Measurements from ENCODE around the gene TMEM156.
"Not testable (repeated sequence)": the region's sequence is repeated elsewhere in the genome, so short reads cannot be mapped to it uniquely, and the experiment has no call there.

Gene TMEM156

GRCh38 chr4:39026096-39026495 is 6.1 kb downstream of the TMEM156 start:
- Histone ChIP-seq H3K4me1 (ENCODE audit: control insufficient read depth, insufficient read depth, low read length, poor library complexity, severe bottlenecking) (peaks cover 3% of the 10 kb centered on the region), H3K36me3 (ENCODE audit: control insufficient read depth, insufficient read depth, low read length) (no peaks in the 10 kb centered on the region), H3K27ac (ENCODE audit: low read depth, low read length, severe bottlenecking) (no peak overlapping the region), H3K4me3 (ENCODE audit: extremely low read depth, insufficient read depth, low read length, poor library complexity, severe bottlenecking) (no peak overlapping the region), H3K9me3 (ENCODE audit: control insufficient read depth, low read length) (no peaks in the 10 kb centered on the region)

- Histone ChIP-seq H3K4me3 (ENCODE audit: extremely low read depth, insufficient read depth, low read length, poor library complexity, severe bottlenecking) (no peak overlapping the region), H3K4me1 (ENCODE audit: control insufficient read depth, insufficient read depth, low read length, poor library complexity, severe bottlenecking) (peaks cover 3% of the 10 kb centered on the region), H3K36me3 (ENCODE audit: control insufficient read depth, insufficient read depth, low read length) (no peaks in the 10 kb centered on the region), H3K27ac (ENCODE audit: low read depth, low read length, severe bottlenecking) (no peak overlapping the region), H3K9me3 (ENCODE audit: control insufficient read depth, low read length) (no peaks in the 10 kb centered on the region)
- WGBS, 2 experiments (ENCODE audit: insufficient coverage in 2 of 2): 78 to 100% methylated on average over 1 to 2 of the region's 4 CpGs
Measured at GRCh38 chr4:39025552-39026085, 6.6 kb downstream of the TMEM156 start.

- WGBS, 2 experiments (ENCODE audit: insufficient coverage in 2 of 2): 100% methylated on average over 1 of the region's 3 CpGs; no CpG with 5 or more reads in 1 of the 2 experiments
- no peak overlapping the region for H3K4me3 ChIP-seq (ENCODE audit: extremely low read depth, insufficient read depth, low read length, poor library complexity, severe bottlenecking)
- H3K27ac ChIP-seq (ENCODE audit: low read depth, low read length, severe bottlenecking): no peak overlapping the region
- H3K9me3 ChIP-seq (ENCODE audit: control insufficient read depth, low read length): no peaks in the 10 kb centered on the region
- H3K36me3 ChIP-seq (ENCODE audit: control insufficient read depth, insufficient read depth, low read length): no peaks in the 10 kb centered on the region
- H3K4me1 ChIP-seq (ENCODE audit: control insufficient read depth, insufficient read depth, low read length, poor library complexity, severe bottlenecking): peaks cover 3% of the 10 kb centered on the region
Measured at GRCh38 chr4:39024311-39024865, 7.8 kb downstream of the TMEM156 start.

DNA sequence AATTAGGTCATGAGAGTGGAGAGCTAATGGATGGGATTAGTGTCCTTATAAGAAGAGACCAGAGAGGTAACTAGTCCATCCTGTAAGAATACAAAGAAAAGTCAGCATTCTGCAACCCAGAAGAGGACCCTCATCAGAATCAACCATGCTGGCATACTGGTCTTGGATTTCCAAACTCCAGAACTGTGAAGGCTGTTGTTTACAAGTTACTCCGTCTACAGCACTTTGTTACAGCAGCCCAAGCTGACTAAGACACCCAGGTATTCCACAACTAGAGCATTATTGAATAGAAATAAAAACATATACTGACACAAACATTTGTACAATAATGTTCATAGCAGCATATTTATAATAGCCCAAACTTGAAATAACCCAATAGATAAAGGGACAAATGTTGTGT is 9.2 kb downstream of the TMEM156 start:
- no CpG with 5 or more reads among the region's 1 CpG for WGBS, 2 experiments (ENCODE audit: insufficient coverage in 2 of 2)
- Histone ChIP-seq H3K9me3 (ENCODE audit: control insufficient read depth, low read length) (no peaks in the 10 kb centered on the region), H3K4me1 (ENCODE audit: control insufficient read depth, insufficient read depth, low read length, poor library complexity, severe bottlenecking) (peaks cover 3% of the 10 kb centered on the region), H3K36me3 (ENCODE audit: control insufficient read depth, insufficient read depth, low read length) (no peaks in the 10 kb centered on the region), H3K4me3 (ENCODE audit: extremely low read depth, insufficient read depth, low read length, poor library complexity, severe bottlenecking) (no peak overlapping the region), H3K27ac (ENCODE audit: low read depth, low read length, severe bottlenecking) (no peak overlapping the region)

DNA sequence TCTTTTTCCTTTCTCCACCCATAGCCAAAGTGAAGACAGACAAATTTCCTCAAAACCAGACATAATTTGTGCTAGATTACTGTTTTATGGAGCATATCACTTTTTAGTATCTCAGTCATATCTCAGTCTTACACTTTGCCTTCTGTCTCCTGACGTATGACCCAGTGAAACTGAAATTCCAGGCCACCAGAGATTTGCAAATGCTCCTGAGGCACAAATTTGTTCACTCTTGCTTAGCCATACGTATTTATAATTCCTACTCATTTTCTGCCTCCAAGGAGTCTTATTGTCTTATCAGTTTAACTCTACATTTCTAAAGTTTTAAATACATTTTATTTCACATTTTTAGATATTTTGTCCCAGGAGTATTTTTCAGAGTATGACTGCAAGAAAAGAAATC is 10.0 kb downstream of the TMEM156 start:
- Histone ChIP-seq H3K4me3 (ENCODE audit: extremely low read depth, insufficient read depth, low read length, poor library complexity, severe bottlenecking) (no peak overlapping the region), H3K9me3 (ENCODE audit: control insufficient read depth, low read length) (no peaks in the 10 kb centered on the region), H3K4me1 (ENCODE audit: control insufficient read depth, insufficient read depth, low read length, poor library complexity, severe bottlenecking) (peaks cover 3% of the 10 kb centered on the region), H3K36me3 (ENCODE audit: control insufficient read depth, insufficient read depth, low read length) (no peaks in the 10 kb centered on the region), H3K27ac (ENCODE audit: low read depth, low read length, severe bottlenecking) (no peak overlapping the region)
- WGBS, 2 experiments (ENCODE audit: insufficient coverage in 2 of 2): 82 to 85% methylated on average over 1 of the region's 2 CpGs

DNA sequence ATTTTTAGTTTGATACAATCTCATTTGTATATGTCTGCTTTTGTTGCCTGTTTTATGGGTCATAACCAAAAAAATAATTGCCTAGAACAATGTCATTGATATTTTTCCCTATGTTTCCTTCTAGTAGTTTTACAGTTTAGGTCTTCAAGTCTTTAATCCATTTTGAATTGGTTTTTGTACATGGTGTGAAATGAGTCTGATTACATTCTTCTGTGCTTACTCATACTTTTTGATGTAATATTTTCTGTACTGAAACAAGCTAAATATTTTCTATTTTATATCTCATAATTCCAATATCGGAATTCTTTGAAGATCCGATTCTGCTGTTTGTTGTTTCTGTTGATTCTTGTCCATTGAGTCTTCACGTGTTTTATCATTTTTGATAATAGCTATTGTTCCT is 10.6 kb downstream of the TMEM156 start:
- H3K9me3 ChIP-seq (ENCODE audit: control insufficient read depth, low read length): no peaks in the 10 kb centered on the region
- H3K4me3 ChIP-seq (ENCODE audit: extremely low read depth, insufficient read depth, low read length, poor library complexity, severe bottlenecking): no peak overlapping the region
- 83% methylated on average over 1 of the region's 3 CpGs; no CpG with 5 or more reads in 1 of the 2 experiments for WGBS, 2 experiments (ENCODE audit: insufficient coverage in 2 of 2)
- H3K4me1 ChIP-seq (ENCODE audit: control insufficient read depth, insufficient read depth, low read length, poor library complexity, severe bottlenecking): peaks cover 3% of the 10 kb centered on the region
- no peak overlapping the region for H3K27ac ChIP-seq (ENCODE audit: low read depth, low read length, severe bottlenecking)
- H3K36me3 ChIP-seq (ENCODE audit: control insufficient read depth, insufficient read depth, low read length): no peaks in the 10 kb centered on the region

DNA sequence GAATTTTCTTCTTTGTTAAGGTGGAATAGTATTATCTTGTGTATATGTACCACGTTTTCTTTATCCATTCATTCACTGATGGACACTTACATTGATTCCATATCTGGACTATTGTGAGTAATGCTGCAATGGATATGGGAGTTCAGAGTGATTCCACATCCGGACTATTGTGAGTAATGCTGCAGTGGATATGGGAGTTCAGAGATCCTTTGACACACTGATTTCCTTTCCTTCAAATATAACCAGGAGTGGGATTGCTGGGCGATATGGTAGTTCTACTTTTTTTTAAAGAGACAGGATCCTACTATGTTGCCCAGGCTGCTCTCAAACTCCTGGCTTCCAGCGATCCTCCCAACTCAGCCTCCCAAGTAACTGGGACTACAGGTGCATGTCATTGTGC is 12.1 kb downstream of the TMEM156 start:
- Histone ChIP-seq H3K36me3 (ENCODE audit: control insufficient read depth, insufficient read depth, low read length) (no peaks in the 10 kb centered on the region), H3K27ac (ENCODE audit: low read depth, low read length, severe bottlenecking) (no peak overlapping the region), H3K9me3 (ENCODE audit: control insufficient read depth, low read length) (peaks cover 4% of the 10 kb centered on the region), H3K4me3 (ENCODE audit: extremely low read depth, insufficient read depth, low read length, poor library complexity, severe bottlenecking) (no peak overlapping the region), H3K4me1 (ENCODE audit: control insufficient read depth, insufficient read depth, low read length, poor library complexity, severe bottlenecking) (no peaks in the 10 kb centered on the region)
- 100% methylated on average over 1 of the region's 4 CpGs; no CpG with 5 or more reads in 1 of the 2 experiments for WGBS, 2 experiments (ENCODE audit: insufficient coverage in 2 of 2)

GRCh38 chr4:39014028-39014427 is 18.2 kb downstream of the TMEM156 start:
- Histone ChIP-seq H3K36me3 (ENCODE audit: control insufficient read depth, insufficient read depth, low read length) (no peaks in the 10 kb centered on the region), H3K4me1 (ENCODE audit: control insufficient read depth, insufficient read depth, low read length, poor library complexity, severe bottlenecking) (no peaks in the 10 kb centered on the region), H3K9me3 (ENCODE audit: control insufficient read depth, low read length) (peaks cover 4% of the 10 kb centered on the region), H3K4me3 (ENCODE audit: extremely low read depth, insufficient read depth, low read length, poor library complexity, severe bottlenecking) (no peak overlapping the region), H3K27ac (ENCODE audit: low read depth, low read length, severe bottlenecking) (no peak overlapping the region)
- no CpG with 5 or more reads among the region's 2 CpGs for WGBS, 2 experiments (ENCODE audit: insufficient coverage in 2 of 2)

DNA sequence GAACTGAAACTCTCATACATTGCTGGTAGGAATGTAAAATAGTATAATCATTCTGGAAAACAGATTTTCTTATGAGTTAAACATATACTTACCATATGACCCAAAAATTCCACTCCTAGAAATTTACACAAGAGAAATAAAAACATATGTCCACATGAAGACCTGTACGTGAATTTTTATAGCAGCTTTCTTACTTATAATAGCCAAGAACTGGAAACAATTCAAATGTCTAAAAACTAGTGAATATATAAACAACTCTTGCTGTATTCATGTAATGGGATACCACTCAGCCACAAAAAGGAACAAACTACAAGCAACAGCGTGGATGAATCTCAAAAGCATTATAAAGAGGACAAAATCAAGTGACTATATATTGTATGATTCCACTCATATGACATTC is 27.5 kb downstream of the TMEM156 start:
- H3K27ac ChIP-seq (ENCODE audit: low read depth, low read length, severe bottlenecking): no peak overlapping the region
- no peaks in the 10 kb centered on the region for H3K36me3 ChIP-seq (ENCODE audit: control insufficient read depth, insufficient read depth, low read length)
- no peaks in the 10 kb centered on the region for H3K4me1 ChIP-seq (ENCODE audit: control insufficient read depth, insufficient read depth, low read length, poor library complexity, severe bottlenecking)
- no CpG with 5 or more reads among the region's 2 CpGs for WGBS, 2 experiments (ENCODE audit: insufficient coverage in 2 of 2)
- peaks cover 2% of the 10 kb centered on the region for H3K9me3 ChIP-seq (ENCODE audit: control insufficient read depth, low read length)
- no peak overlapping the region for H3K4me3 ChIP-seq (ENCODE audit: extremely low read depth, insufficient read depth, low read length, poor library complexity, severe bottlenecking)

DNA sequence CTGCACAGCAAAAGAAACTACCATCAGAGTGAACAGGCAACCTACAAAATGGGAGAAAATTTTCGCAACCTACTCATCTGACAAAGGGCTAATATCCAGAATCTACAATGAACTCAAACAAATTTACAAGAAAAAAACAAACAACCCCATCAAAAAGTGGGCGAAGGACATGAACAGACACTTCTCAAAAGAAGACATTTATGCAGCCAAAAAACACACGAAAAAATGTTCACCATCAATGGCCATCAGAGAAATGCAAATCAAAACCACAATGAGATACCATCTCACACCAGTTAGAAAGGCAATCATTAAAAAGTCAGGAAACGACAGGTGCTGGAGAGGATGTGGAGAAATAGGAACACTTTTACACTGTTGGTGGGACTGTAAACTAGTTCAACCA is 30.2 kb downstream of the TMEM156 start:
- H3K27ac ChIP-seq (ENCODE audit: low read depth, low read length, severe bottlenecking); H3K9me3 ChIP-seq (ENCODE audit: control insufficient read depth, low read length); H3K36me3 ChIP-seq (ENCODE audit: control insufficient read depth, insufficient read depth, low read length); H3K4me1 ChIP-seq (ENCODE audit: control insufficient read depth, insufficient read depth, low read length, poor library complexity, severe bottlenecking); H3K4me3 ChIP-seq (ENCODE audit: extremely low read depth, insufficient read depth, low read length, poor library complexity, severe bottlenecking): not testable (repeated sequence)
- WGBS, 2 experiments (ENCODE audit: insufficient coverage in 2 of 2): no CpG with 5 or more reads among the region's 4 CpGs

DNA sequence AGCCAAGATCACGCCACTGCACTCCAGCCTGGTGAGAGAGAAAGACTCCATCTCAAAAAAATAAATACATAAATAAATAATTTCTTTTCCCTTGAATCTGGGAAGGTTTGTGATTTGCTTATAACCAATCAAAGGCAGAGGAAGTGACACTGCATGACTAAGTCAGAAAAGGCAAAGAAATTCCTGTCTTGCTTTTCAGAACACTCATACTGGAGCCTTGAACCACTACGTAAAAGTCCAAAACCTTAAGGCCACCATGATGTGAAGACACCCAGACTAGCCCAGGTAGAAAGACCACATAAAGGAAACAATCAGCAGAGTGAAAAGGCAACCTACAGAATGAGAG is 36.6 kb downstream of the TMEM156 start:
- H3K9me3 ChIP-seq (ENCODE audit: control insufficient read depth, low read length): peaks cover 9% of the 10 kb centered on the region
- no peak overlapping the region for H3K4me3 ChIP-seq (ENCODE audit: extremely low read depth, insufficient read depth, low read length, poor library complexity, severe bottlenecking)
- no peaks in the 10 kb centered on the region for H3K4me1 ChIP-seq (ENCODE audit: control insufficient read depth, insufficient read depth, low read length, poor library complexity, severe bottlenecking)
- H3K36me3 ChIP-seq (ENCODE audit: control insufficient read depth, insufficient read depth, low read length): no peaks in the 10 kb centered on the region
- no peak overlapping the region for H3K27ac ChIP-seq (ENCODE audit: low read depth, low read length, severe bottlenecking)
- WGBS, 2 experiments (ENCODE audit: insufficient coverage in 2 of 2): 100% methylated on average over 1 of the region's 2 CpGs; no CpG with 5 or more reads in 1 of the 2 experiments
